ENCODE measurements around the gene PLPP3. TPM values are rescaled to one million over a fixed set of nuclear protein-coding genes. Genes with fewer than 3 reads are reported as not detected.
A peak's percentile ranks its signal among the peaks of the same experiment; 100 is the strongest.

The PLPP3 gene
- total RNA-seq, 1 donor from 2014 or later: 53.9 TPM

DNA sequence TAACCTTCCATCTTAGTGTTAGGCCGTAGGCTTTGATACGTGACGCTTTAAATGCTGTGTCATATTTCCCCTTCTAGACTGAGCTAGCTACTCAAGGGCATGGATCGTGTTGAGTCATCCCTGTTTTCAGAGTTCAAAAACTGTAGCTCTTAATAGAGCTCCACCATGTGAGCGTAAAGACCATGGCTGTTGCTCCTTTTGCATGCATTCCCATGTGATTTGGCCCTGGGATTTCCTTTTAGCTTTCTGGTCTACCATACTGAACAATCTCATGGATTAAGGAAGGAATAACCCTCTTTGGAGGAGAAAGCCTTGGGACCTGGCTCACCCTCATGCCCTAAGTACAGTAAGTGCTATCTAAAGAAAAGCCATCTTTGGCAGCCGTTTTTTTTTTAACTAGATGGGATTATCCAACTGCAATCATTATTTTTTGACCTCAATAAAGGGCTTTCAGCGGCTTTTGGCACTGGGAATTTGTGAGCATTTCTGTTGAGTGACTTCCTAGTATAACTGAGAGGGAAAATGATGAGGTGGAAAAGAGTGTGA, 76.6 kb downstream of the PLPP3 start:
- ATAC-seq (peak; percentile 25), DNase-seq (ENCODE audit: low spot score) (no peak)

DNA sequence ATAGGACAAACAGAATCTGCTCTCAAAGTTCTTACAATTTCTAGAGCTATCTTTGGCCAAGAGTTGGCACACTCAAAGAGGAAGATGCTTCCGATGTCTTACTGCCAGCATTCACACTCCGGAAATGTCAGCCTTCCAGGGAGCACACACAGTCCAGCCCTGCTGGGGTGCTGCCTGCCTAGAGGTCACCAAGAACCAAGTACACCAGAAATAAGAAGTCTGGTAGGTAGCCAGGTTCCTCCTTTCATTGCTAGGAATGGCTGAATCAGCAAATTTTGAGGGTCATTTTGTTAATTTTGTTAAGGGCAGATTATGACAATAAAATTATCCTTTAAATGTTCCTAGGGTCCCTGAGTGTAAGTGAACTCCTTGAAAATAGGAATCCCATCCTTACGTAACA, 77.5 kb downstream of the PLPP3 start:
- DNase-seq (ENCODE audit: low spot score) (no peak), ATAC-seq (peak; percentile 23)

DNA sequence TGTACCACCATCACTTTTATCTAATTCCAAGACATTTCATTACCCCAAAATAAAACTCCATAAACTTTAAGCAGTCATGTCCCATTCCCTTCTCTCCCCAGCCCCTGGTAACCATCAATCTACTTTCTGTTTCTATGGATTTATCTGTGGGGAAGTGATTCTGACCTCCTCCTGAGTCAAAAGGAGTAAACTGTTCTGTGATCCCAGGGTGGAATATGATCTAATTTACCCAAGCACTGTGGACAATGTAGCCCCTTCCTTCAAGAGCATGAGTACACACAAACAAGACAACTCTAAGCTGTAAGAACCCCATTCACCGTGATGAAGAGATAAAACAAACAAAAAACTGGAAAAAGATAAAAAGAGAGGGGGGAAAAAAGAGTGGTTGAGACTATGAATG, 77.9 kb downstream of the PLPP3 start:
- ATAC-seq (no peak), DNase-seq (ENCODE audit: low spot score) (no peak)

DNA sequence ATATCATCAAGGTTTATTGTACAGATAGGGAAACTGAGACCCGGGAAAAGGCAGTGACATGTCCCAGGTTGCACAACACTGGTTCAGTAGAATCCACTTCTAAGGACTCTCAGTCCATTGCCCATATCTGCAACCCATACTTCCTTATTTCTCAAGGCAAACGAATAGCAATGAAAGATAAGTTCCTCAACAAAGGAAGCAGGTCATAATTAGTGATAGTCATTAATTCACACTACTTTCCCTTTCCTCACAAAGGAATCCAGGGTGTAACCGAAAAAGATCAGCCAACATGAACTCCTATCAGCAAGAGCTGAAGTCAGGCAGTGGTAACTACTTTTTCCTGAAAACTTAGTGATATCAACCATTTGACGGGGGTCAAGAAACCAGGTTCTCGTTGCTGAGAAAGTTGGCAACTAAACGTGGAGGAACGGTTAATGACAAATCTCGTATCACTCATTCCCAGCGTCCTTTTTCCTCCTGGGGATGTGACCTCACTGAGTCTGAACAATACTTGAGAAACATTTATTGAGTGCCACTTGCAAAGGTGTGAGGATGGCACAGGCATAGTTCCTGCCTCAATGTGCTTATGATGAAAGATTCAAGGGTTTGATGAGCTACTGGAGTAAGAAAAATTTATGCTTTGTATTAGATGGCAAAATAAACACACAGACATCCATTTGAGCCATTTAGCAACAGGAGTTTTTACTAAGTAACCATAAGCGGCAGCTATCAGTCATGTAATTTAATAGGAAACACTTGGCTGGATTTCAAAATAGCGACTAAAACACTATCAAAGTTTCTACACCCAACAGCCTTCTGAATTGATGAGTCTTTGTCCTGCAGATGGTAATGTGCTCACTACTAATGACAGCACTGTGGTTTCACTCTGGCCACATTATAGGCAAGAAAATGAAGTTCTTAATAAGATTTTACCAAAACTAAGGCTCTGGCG, 82.3 kb downstream of the PLPP3 start:
- ATAC-seq: peak; percentile 22

DNA sequence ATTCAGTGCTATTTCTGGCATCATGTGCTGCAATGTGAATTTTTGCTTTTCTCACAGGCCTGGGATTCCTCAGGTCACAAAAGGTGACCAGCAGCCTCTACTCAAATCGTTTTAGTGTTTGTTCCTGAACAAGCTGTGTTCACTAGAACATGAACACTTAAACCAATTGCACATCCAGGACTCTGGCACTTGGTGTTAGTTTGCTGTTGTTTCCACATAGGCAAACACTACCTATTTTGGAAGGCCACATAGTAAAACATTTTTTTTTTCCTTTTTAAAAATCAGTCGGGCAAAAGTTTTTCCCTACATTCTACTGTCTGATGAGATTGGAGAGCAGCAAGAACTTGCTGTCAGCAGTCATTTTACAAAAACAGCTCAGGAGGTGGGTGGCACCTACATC, 83.2 kb downstream of the PLPP3 start:
- DNase-seq (ENCODE audit: low spot score) (no peak), ATAC-seq (peak; percentile 75)

More for the DNA sequence above, 82.3 kb downstream of the PLPP3 start:
- DNase-seq (ENCODE audit: low spot score): no peak

DNA sequence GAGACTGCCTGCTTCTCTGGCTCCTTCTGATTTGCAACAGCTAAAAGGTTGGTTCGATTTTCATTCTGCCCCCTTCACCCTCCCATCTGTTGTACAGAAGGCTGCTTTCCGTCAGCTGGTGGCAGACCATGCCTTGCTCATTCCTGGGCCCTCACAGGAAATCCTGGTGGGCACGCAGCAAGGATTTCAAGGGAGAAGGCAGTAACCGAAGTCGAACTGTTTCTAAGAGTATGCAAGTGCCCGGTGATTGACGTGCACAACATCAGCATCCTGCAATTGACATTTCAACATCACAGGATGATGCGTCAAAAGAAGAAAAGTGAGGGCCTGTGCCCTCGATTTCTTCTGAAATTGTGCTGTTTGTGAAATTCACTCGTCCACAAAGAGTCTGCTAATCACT, 83.8 kb downstream of the PLPP3 start:
- DNase-seq (ENCODE audit: low spot score) (no peak), ATAC-seq (no peak)

DNA sequence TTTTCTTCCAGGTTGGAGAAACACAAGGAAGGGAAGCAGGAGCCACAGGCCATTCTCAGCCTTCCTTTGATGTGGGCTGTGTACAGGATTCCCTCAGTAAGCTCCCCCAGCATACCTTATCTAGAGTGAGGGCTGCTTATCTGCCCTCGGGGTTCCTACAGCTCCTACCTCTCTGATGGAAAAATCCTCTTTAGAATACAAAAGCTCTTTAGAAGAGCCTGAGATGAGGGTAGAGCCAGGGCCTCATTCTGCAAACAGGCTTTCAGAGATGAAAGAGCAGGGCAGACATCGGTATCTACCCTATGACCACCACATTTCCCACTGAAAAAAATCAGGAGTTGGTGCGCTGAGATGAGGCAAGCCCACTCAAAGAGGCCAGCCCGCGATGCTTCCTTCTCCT, 85.1 kb downstream of the PLPP3 start:
- DNase-seq (ENCODE audit: low spot score) (no peak), ATAC-seq (no peak)

DNA sequence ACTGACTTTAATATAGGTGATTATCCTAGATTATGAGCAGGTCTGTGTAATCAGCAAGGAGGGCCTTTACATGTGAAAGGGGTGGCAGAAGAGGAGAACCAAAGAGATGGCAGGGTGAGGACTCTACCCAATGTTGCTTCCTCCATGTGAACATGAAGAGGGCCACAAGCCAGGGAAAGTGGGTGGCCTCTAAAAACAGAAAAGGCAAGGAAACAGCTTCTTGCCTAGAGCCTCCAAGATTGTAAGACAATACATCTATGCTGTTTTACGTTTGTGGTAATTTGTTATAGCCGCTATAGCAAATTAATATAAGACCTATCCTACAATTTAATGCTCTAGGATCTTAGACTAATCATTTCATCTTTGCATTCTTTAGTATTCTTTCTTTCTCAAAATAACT, 85.5 kb downstream of the PLPP3 start:
- ATAC-seq: no peak
- no peak for DNase-seq (ENCODE audit: low spot score)

DNA sequence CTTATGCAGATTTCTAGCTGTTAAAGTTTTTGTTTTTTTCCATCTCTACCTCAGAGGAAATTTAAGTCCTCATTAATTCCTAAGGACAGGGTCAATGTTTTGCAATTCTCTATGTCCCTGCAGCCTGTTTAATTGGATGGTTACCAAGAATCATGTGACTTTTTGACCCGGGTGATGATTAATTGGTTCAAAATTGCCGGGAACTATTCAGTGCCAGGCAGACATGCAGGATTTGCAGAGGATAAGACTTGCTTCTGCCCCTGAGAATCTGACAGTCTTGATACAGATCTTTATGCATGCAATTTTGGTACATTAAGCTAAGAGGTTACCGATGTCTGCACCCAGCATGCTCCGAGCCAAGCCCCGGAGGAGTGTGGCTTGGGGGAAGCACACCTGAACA, 87.9 kb downstream of the PLPP3 start:
- ATAC-seq (peak; percentile 71), DNase-seq (ENCODE audit: low spot score) (no peak)

DNA sequence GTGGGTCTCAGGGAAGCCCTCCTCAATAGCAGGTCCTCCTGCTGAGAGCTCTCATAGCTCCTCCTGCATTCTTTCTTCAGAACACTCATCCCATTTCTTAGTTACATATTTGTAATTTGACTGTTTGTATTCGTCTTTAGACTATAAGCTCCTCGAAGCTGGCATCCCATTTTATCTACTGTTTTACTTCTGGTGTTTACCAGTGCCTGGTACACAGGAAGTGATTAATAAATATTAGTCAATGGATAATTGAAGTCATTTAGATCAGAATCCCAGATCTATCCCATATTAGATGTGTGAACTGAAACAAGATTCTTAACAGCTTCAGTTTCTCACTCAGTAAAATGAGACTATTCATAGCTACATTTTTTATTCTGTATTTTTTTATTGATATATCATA, 88.7 kb downstream of the PLPP3 start:
- ATAC-seq: no peak
- DNase-seq (ENCODE audit: low spot score): no peak

DNA sequence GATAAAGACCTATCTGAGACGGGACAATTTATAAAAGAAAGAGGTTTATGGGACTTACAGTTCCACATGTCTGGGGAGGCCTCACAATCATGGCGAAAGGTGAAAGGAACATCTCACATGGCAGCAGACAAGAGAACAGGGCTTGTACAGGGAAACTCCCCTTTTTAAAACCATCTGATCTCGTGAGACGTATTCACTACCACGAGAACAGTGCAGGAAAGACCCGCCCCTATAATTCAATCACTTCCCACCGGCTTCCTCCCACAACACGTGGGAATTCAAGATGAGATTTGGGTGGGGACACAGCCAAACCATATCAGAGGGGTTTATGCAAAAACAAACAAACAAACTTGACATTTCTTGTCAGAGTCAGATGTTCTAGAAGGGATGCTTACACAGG, 89.7 kb downstream of the PLPP3 start:
- DNase-seq (ENCODE audit: low spot score) (no peak), ATAC-seq (no peak)

DNA sequence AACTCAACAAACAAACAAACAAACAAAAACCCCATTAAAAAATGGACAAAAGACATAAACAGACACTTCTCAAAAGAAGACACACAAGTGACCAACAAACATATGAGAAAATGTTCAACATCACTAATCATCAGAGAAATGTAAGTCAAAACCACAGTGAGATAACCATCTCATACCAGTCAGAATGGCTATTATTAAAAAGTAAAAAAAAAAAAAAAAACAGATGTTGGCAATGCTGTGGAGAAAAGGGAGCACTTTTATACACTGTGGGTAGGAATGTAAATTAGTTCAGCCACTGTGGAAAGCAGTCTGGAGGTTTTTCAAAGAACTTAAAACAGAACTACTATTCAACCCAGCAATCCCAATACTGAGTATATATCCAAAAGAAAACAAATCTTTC, 94.7 kb downstream of the PLPP3 start:
- DNase-seq (ENCODE audit: low spot score): no peak
- no peak for ATAC-seq

DNA sequence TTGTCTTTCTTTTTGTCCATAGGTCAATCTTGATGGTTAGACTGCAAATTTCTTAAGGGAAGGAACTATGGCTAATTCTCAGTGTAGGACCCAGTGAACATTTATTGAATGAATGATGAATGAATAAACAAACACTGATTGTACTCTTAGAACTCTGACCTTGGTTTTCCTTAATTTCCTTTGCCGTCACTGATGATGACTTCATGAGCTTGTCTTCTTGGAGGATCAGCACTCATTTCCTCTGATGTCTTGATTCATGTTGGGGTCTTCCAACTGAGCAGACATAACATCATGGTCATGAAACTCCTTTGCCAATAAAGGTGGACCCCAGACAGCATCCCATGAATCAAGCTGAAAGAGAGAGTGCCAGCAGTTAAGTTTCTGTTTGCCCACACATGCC, 96.3 kb downstream of the PLPP3 start:
- DNase-seq (ENCODE audit: low spot score): no peak
- ATAC-seq: no peak

DNA sequence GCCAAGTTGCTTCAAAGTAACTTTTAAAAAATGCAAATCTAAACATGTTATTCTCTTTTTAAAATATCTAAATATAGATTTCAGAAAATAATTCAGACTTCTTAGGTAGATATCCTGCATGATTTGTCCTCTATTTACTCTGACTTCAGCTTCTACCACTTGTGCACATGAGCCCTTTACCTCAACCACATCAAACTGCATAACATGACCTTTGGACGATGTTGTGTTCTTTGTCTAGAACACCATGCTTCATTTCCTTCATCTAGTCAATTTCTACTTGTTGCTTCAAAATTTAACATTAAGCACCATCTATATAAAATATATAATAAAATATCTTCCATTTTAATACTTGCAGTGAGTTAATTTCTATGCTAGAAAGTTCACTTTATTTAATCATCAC, 96.9 kb downstream of the PLPP3 start:
- peak; percentile 26 for ATAC-seq
- DNase-seq (ENCODE audit: low spot score): no peak

DNA sequence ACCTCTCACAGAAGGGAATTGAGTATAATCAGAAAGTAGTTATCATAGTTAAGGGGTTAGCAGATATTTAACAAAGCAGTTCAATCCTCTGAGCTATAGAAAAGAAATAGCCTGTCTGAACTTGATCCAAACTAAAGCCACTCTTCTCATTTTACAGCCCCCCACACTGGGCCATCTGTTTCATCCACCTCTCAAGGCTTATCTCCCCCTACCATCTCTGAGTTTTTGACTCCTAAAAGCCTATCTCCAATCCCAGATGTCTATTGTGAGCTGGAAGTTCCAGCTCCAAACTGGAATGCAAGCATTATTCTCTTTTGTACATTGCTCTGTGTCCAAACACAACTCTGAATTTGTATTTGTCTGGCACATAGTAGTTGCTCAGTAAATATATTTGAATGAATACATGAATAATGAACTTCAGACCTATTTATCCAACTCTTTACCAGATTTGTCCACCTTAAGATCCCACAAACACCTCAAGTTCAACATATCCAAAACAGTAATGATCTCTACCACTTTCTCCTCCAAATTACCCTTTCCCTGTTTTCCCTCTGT, 98.1 kb downstream of the PLPP3 start:
- no peak for DNase-seq (ENCODE audit: low spot score)
- no peak for ATAC-seq

DNA sequence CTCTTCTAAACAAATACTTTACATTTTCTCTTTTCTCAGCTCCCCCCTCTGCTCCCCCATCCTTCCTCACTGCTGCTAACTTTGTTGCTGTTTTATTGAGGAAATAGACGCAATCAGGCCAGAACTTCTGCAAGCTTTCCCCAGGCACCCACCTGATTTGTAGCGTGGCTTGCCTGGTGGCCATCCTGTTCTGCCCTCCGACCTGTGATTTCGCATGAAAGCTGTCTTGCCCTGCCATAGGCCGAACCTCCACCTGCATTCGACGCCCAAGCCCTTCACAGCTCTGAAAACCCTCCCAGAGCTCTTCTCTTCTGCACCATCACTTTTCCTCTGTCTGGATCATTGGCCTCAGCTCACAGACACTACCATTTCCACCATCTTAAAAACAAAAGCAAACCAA, 100.6 kb downstream of the PLPP3 start:
- no peak for DNase-seq (ENCODE audit: low spot score)
- ATAC-seq: no peak

DNA sequence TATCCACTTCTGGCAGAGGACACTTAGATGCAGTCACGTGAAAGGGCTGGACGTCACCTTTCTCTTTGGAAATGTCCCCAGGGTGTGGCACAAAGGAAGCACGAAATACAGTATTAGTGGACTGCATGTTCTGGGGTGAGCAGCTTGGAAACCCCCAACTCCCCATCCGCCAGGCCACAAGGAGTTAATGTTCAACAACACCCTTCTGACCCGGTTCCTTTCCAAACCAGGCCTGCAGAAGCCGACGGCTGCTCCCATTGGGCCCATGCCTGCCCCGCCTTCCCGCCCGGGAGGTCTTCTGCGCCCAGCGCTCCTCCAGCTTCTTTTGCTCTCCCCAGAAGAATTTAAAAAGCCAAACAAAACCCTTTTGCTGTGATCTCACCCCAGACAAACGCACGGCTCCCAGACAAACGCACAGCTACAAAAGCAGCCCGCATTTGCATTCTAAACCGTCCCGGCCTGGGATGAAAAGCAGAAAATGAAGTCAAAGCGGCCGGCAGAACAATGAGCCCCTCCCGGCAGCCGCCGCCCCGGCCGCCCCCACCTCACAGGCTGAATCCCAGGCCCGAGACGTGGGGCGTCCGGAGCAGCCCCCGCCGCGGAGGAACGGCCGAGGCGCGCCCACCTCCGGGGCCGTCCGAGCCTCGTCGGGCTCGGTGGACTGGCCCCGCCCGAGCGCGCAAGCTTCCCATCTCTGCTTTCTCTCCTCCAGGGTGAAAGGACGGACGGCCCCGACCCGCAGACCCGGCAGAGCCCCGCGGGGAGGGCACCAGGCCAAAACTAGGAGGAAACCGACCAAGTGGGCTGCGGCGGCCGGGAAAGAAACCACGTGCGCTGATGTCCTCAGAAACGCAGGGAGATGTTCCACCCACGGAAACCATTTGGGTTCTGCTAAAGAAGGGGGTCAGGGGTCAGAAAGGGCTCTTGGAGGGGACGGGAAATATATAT, 101.9 kb downstream of the PLPP3 start:
- peak; percentile 90 for ATAC-seq
- DNase-seq (ENCODE audit: low spot score): peak; percentile 86

DNA sequence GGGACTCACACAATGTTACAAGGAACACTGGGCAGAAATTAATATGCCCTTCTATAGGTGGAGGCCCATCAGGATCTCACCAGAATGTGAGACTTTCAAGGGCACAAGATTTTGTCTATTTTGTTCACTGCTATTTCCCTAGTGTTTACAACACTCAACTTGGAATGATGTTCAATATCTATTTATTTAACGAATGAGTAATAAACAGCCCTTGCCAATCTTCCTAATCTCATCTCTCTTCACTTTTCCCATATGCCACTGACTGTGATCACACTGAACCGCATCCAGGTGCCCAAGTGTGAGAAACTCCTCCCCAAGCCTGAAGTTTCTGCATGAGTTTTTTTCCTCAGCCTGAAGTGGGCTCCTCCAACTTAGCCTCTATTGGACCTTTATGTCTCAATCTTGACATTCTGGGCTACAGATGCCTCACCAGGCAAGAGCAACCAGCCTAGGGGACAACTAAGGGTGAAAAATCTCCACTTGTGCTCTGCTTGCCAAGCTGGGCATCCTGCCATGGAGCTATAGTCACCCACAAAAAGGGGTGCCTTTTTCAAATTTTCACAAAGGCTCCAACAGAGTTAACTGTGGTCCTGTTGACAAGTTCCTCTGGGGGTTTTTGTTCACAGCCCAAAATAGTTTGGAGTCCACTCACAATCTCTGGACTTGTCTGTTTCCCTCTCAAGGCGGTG, 105.6 kb downstream of the PLPP3 start:
- ATAC-seq (peak; percentile 41), DNase-seq (ENCODE audit: low spot score) (no peak)

DNA sequence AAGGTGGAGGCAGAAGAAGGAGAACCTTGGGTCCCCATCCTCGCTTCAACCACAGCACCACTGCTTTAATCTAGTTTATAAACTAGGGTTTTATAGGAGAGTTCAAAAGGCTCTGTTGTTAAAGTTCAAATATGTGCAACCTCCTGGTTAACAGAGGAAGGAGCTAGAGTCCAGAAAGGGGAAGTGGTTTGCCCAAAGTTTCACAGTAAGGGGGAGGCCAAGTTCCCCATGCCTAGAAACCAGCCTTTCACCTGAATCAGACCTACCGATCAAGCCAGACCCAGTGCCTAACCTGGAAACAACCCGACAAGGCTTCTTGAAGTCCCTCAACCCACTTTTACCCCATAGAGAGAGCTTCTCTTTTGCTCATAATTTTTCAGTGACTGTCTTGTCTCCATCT, 106.5 kb downstream of the PLPP3 start:
- DNase-seq (ENCODE audit: low spot score) (no peak), ATAC-seq (no peak)

DNA sequence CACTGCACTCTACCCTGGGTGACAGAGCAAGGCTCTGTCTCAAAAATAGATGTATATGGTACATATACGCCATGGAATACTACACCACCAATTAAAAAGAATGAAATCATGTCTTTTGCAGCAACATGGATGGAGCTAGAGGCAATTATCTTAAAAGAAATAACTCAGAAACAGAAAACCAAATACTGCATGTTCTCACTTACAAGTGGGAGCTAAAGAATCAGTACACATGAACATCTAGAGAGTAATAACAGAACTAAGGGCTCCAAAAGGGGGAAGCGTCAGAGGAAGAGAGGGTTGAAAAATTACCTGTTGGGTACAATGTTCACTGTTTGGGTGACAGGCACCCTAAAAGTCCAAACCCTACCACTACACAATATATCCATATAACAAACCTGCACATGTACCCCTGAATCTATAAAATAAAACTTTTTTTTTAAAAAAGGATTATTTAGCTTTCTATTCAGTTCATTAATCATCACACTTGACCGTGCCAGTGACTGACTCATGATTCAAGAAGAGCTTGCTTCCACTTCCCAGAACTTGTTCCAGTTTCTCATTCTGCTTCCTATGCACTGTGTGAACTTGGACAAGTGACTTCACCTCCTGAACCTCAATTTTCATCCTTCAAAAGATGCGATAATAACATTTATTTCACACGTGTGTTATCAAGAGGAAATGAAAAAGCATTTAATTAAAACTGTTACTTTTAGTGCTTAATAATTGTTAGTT, 109.6 kb downstream of the PLPP3 start:
- ATAC-seq (no peak), DNase-seq (ENCODE audit: low spot score) (no peak)

All from left lobe of liver (tissue), 2 donors.